ENCODE data around the gene DOCK3.

GRCh38 chr3:51146781-51147180 lies 472.1 kb downstream of the DOCK3 start:
- TF ChIP-seq CTCF (IDR thresholded peaks at IDR 0.05) (no peak), POLR2A (IDR thresholded peaks at IDR 0.05) (no peak)

Data from ovary (tissue), 3 donors.